Sigmoid colon (tissue), 4 donors: ENCODE measurements around the gene GAREM1.

Experiments
- EP300 ChIP-seq, 4 donors: sonication (generic); formaldehyde crosslinking; IDR thresholded peaks; one replicate each; pipeline ENCODE4 v1.6.1; 2017; ENCODE audit warnings: antibody characterized with exemption in 4 of 4
- POLR2A ChIP-seq, 2 donors: fragments of 450-650 bp; IDR thresholded peaks; one replicate each; pipeline ENCODE4 v1.6.1; 2016; ENCODE audit warnings: antibody characterized with exemption in 2 of 2, mild to moderate bottlenecking in 2 of 2, moderate library complexity in 2 of 2
- POLR2AphosphoS5 ChIP-seq, 4 donors: sonication (generic); formaldehyde crosslinking; IDR thresholded peaks; one replicate each; pipeline ENCODE4 v1.6.1; 2017; ENCODE audit warnings: antibody characterized with exemption in 4 of 4
- TF ChIP-seq, protein P1 (sequence below), 4 experiments: fragments of 450-650 bp in 3 of 4; fragments of 200-600 bp in 1 of 4; IDR thresholded peaks; one replicate each; pipeline ENCODE4 v1.5.1; 2016 to 2019; ENCODE audit warnings: antibody characterized with exemption in 4 of 4, mild to moderate bottlenecking in 3 of 4, moderate library complexity in 2 of 4

DNA sequence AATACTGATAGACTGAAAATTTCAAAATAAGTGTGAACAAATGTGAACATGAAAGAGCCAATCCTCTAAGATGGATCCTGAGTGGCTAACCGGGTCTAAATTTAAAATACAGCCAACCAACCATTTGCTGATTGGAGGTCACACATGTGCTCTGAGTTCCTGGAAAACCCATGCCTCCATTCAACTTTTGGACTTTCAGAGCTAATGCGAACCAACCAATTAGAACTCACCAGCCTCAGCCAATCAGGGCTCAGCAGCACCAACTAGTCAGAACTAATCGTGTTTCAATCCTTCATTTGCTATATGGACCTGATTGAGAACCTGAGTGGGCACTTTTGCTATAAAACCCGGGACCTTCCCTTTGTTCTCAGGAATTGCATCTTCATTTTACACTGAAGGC is 169.3 kb downstream of the GAREM1 start:
- TF ChIP-seq, protein P1, sequence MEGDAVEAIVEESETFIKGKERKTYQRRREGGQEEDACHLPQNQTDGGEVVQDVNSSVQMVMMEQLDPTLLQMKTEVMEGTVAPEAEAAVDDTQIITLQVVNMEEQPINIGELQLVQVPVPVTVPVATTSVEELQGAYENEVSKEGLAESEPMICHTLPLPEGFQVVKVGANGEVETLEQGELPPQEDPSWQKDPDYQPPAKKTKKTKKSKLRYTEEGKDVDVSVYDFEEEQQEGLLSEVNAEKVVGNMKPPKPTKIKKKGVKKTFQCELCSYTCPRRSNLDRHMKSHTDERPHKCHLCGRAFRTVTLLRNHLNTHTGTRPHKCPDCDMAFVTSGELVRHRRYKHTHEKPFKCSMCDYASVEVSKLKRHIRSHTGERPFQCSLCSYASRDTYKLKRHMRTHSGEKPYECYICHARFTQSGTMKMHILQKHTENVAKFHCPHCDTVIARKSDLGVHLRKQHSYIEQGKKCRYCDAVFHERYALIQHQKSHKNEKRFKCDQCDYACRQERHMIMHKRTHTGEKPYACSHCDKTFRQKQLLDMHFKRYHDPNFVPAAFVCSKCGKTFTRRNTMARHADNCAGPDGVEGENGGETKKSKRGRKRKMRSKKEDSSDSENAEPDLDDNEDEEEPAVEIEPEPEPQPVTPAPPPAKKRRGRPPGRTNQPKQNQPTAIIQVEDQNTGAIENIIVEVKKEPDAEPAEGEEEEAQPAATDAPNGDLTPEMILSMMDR (IDR thresholded peaks at IDR 0.05) = no peak
- TF ChIP-seq EP300 (IDR thresholded peaks at IDR 0.05) (no peak), POLR2A (IDR thresholded peaks at IDR 0.05) (no peak), POLR2AphosphoS5 (IDR thresholded peaks at IDR 0.05) (no peak)
